Measurements from ENCODE around the gene VPS37B. TPM values are rescaled to one million over a fixed set of nuclear protein-coding genes. Genes with fewer than 3 reads are reported as not detected.

VPS37B gene
- total and polyA plus RNA-seq, 2 donors = 8.9 to 28.2 TPM

DNA sequence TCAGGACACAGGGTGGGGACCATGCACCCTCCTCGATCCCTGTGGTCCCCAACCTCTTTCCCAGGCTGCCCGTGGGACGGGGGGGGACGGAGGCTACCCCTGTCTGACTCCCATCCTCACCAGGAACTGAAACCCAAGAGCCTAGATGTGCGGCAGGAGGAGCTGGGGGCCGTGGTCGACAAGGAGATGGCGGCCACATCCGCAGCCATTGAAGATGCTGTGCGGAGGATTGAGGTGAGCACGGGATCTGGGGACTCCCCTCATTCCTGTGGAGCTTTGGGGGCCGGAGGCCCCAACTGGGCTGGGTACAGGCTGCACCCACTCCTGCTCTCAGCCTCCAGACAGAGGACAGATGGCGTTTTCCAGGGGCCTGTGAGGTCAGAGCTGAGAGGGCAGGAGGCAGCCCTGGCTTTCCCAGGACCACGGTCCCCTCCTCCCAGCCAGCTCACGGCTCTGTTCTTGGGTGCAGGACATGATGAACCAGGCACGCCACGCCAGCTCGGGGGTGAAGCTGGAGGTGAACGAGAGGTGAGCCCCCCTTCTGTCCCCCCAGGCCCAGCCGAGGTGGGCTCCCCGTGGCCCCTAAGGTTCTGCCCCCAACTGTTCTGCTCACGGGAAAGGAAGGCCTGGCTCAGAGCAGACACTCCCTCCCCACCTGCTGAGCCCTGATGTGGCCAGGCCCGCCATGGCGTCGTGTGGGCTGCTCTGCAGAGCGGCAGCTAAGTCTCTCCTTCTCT lies 36.5 kb downstream of the VPS37B start:
- Histone ChIP-seq H3K36me3 (ENCODE audit: control insufficient read depth in 2 of 2, insufficient read depth in 2 of 2, low read length in 1 of 2) (peaks cover 76 to 78% of the 10 kb centered on the region in 2 donors), H3K27ac (ENCODE audit: low read depth in 1 of 2, low read length in 1 of 2) (no peak overlapping the region), H3K4me3 (ENCODE audit: low read length in 2 of 2) (no peak overlapping the region), H3K9me3 (ENCODE audit: control insufficient read depth in 2 of 2, insufficient read depth in 1 of 2, low read length in 1 of 2) (no peaks in the 10 kb centered on the region), H3K4me1 (ENCODE audit: control insufficient read depth in 2 of 2, insufficient read depth in 2 of 2, low read length in 2 of 2) (peaks cover 2 to 15% of the 10 kb centered on the region in 2 donors), H3K27me3 (ENCODE audit: control insufficient read depth in 2 of 2, insufficient read depth in 1 of 2, low read length in 1 of 2) (no peaks in the 10 kb centered on the region)
- no peak for DNase-seq (ENCODE audit: low read depth in 6 of 9, low spot score in 9 of 9)
- 92% methylated on average over 26 of the region's 26 CpGs for WGBS

DNA sequence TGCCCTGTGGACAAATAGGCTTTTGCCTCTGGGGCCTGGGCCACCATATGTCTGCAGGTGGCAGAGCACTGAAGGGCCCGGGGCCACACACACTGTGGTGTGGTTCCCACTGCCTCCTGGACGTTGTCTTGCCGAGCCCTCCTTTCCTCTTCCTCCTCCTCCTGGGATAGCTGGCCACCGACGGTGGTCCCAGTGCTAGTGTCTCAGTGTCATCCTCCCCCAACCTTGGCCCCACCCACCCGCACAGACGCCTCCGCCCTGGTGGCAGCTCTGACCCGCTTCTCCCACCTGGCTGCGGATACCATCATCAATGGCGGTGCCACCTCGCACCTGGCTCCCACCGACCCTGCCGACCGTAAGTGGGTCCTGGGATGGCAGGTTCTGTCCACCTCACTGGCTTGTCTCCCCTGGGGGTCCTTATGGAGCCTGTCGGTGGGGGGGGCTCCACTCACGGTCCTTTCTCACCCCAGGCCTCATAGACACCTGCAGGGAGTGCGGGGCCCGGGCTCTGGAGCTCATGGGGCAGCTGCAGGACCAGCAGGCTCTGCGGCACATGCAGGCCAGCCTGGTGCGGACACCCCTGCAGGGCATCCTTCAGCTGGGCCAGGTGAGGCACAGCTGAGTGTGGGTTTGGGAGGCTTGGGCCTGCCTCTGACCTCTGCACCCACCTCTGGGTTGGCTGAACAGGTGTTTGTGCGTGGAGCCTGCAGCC lies 37.2 kb downstream of the VPS37B start:
- WGBS = 95% methylated on average over 22 of the region's 22 CpGs
- DNase-seq (ENCODE audit: low read depth in 6 of 9, low spot score in 9 of 9) = no peak
- no peaks in the 10 kb centered on the region for H3K9me3 ChIP-seq (ENCODE audit: control insufficient read depth in 2 of 2, insufficient read depth in 1 of 2, low read length in 1 of 2)
- peaks cover 2 to 15% of the 10 kb centered on the region in 2 donors for H3K4me1 ChIP-seq (ENCODE audit: control insufficient read depth in 2 of 2, insufficient read depth in 2 of 2, low read length in 2 of 2)
- no peak overlapping the region for H3K4me3 ChIP-seq (ENCODE audit: low read length in 2 of 2)
- H3K27me3 ChIP-seq (ENCODE audit: control insufficient read depth in 2 of 2, insufficient read depth in 1 of 2, low read length in 1 of 2) = no peaks in the 10 kb centered on the region
- H3K36me3 ChIP-seq (ENCODE audit: control insufficient read depth in 2 of 2, insufficient read depth in 2 of 2, low read length in 1 of 2) = peaks cover 77 to 79% of the 10 kb centered on the region in 2 donors
- no peak overlapping the region for H3K27ac ChIP-seq (ENCODE audit: low read depth in 1 of 2, low read length in 1 of 2)

DNA sequence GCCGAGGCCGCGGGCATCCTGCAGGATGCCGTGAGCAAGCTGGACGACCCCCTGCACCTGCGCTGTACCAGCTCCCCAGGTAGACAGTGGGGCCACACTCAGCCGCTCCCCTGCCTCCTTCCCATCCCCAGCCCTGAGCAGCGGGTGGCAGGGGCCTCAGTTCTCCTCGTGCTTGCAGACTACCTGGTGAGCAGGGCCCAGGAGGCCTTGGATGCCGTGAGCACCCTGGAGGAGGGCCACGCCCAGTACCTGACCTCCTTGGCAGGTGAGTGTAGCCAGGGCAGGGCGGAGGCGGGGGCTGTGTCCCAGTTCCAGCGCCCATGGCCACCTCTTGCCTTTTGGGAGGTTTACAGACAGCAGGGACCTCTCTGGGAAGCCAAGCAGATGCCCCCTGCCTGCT lies 37.8 kb downstream of the VPS37B start:
- no peaks in the 10 kb centered on the region for H3K27me3 ChIP-seq (ENCODE audit: control insufficient read depth in 2 of 2, insufficient read depth in 1 of 2, low read length in 1 of 2)
- no peak overlapping the region for H3K4me3 ChIP-seq (ENCODE audit: low read length in 2 of 2)
- peaks cover 74 to 77% of the 10 kb centered on the region in 2 donors for H3K36me3 ChIP-seq (ENCODE audit: control insufficient read depth in 2 of 2, insufficient read depth in 2 of 2, low read length in 1 of 2)
- H3K9me3 ChIP-seq (ENCODE audit: control insufficient read depth in 2 of 2, insufficient read depth in 1 of 2, low read length in 1 of 2) = no peaks in the 10 kb centered on the region
- H3K27ac ChIP-seq (ENCODE audit: low read depth in 1 of 2, low read length in 1 of 2) = no peak overlapping the region
- no peak for DNase-seq (ENCODE audit: low read depth in 6 of 9, low spot score in 9 of 9)
- 93% methylated on average over 14 of the region's 14 CpGs for WGBS
- H3K4me1 ChIP-seq (ENCODE audit: control insufficient read depth in 2 of 2, insufficient read depth in 2 of 2, low read length in 2 of 2) = peaks cover 2 to 14% of the 10 kb centered on the region in 2 donors

DNA sequence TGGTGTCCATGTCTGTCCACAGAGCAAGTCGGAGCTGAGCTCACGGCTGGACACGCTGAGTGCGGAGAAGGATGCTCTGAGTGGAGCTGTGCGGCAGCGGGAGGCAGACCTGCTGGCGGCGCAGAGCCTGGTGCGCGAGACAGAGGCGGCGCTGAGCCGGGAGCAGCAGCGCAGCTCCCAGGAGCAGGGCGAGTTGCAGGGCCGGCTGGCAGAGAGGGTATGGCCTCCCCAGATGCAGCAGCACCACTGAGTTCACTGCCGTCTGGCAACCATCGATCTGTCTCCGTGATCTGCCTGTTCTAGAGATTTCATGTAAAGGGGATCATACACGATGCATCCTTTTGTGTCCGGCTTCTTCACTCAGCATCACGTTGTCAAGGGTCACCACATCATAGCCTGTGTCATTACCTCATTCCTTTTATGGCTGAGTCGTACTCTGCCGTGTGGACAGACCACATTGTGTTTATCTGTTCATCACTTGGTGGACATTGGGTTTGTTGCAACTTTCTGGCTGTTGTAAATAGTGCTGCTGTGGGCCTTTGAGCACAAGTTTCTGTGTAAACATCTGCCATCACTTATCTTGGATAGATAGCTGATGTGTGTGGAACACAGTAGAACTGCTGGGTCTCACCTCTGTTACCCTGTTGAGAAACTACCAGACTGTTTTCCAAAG lies 38.8 kb downstream of the VPS37B start:
- no peaks in the 10 kb centered on the region for H3K9me3 ChIP-seq (ENCODE audit: control insufficient read depth in 2 of 2, insufficient read depth in 1 of 2, low read length in 1 of 2)
- no peak for DNase-seq (ENCODE audit: low read depth in 6 of 9, low spot score in 9 of 9)
- H3K27me3 ChIP-seq (ENCODE audit: control insufficient read depth in 2 of 2, insufficient read depth in 1 of 2, low read length in 1 of 2) = no peaks in the 10 kb centered on the region
- H3K4me3 ChIP-seq (ENCODE audit: low read length in 2 of 2) = no peak overlapping the region
- WGBS = 97% methylated on average over 24 of the region's 24 CpGs
- H3K4me1 ChIP-seq (ENCODE audit: control insufficient read depth in 2 of 2, insufficient read depth in 2 of 2, low read length in 2 of 2) = peaks cover 2 to 12% of the 10 kb centered on the region in 2 donors
- no peak overlapping the region for H3K27ac ChIP-seq (ENCODE audit: low read depth in 1 of 2, low read length in 1 of 2)
- H3K36me3 ChIP-seq (ENCODE audit: control insufficient read depth in 2 of 2, insufficient read depth in 2 of 2, low read length in 1 of 2) = peaks cover 70 to 71% of the 10 kb centered on the region in 2 donors

DNA sequence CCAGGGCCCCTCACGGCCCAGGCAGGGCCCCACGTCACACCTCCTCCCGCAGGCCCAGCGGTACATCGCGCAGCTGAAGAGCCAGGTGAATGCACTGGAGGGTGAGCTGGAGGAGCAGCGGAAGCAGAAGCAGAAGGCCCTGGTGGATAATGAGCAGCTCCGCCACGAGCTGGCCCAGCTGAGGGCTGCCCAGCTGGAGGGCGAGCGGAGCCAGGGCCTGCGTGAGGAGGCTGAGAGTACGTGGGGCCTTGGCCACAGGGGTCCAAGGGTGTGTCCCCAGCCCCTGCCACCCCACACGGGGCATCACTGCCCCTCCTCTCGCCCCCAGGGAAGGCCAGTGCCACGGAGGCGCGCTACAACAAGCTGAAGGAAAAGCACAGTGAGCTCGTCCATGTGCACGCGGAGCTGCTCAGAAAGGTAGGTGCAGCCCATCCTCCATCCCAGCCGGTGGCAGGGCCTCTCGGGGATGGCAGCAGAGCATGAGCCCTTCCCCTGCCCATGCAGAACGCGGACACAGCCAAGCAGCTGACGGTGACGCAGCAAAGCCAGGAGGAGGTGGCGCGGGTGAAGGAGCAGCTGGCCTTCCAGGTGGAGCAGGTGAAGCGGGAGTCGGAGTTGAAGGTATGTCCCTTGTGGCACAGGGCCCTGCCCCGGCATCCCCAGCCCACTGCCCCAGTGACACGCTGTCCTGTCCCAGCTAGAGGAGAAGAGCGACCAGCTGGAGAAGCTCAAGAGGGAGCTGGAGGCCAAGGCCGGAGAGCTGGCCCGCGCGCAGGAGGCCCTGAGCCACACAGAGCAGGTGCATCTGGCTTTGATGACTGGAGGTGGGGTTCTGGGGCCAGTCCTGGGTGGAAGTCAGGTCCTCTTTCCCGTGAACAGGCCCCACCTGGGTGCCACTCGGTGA lies 39.7 kb downstream of the VPS37B start:
- H3K27ac ChIP-seq (ENCODE audit: low read depth in 1 of 2, low read length in 1 of 2) = no peak overlapping the region
- no peaks in the 10 kb centered on the region for H3K27me3 ChIP-seq (ENCODE audit: control insufficient read depth in 2 of 2, insufficient read depth in 1 of 2, low read length in 1 of 2)
- no peak overlapping the region for H3K4me3 ChIP-seq (ENCODE audit: low read length in 2 of 2)
- WGBS = 94% methylated on average over 40 of the region's 40 CpGs
- DNase-seq (ENCODE audit: low read depth in 6 of 9, low spot score in 9 of 9) = no peak
- peaks cover 62 to 66% of the 10 kb centered on the region in 2 donors for H3K36me3 ChIP-seq (ENCODE audit: control insufficient read depth in 2 of 2, insufficient read depth in 2 of 2, low read length in 1 of 2)
- no peaks in the 10 kb centered on the region for H3K9me3 ChIP-seq (ENCODE audit: control insufficient read depth in 2 of 2, insufficient read depth in 1 of 2, low read length in 1 of 2)
- peaks cover 2 to 18% of the 10 kb centered on the region in 2 donors for H3K4me1 ChIP-seq (ENCODE audit: control insufficient read depth in 2 of 2, insufficient read depth in 2 of 2, low read length in 2 of 2)

DNA sequence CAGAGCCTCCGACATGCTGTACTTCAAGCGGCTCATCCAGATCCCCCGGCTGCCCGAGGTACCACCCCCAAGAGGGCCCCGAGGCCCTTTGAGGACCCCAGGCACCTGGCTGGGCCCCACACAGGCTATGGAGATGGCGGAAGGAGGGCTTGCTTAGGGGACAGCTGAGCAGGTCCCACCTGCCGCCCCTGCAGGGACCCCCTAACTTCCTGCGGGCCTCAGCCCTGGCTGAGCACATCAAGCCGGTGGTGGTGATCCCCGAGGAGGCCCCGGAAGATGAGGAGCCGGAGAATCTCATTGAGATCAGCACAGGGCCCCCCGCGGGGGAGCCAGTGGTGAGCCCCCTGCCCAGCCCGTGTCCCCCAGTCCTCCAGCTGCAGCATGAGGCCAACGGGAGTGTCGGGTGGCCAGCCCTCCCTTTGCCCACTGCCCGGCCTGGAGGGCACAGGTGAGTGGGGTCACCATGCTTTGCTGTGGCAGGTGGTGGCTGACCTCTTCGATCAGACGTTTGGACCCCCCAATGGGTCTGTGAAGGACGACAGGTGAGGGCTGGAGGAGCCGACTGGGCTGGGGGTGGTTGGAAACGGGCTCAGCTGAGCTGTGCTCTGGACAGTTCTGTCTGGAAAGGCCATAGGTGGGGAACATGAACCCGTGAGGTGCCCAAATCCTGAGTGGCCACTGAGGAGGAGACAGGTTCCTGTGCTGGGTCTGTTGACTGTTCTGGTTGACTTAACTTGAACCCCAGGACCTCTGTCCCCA lies 40.7 kb downstream of the VPS37B start:
- Histone ChIP-seq H3K4me3 (ENCODE audit: low read length in 2 of 2) (no peak overlapping the region), H3K36me3 (ENCODE audit: control insufficient read depth in 2 of 2, insufficient read depth in 2 of 2, low read length in 1 of 2) (peaks cover 59 to 63% of the 10 kb centered on the region in 2 donors), H3K27me3 (ENCODE audit: control insufficient read depth in 2 of 2, insufficient read depth in 1 of 2, low read length in 1 of 2) (no peaks in the 10 kb centered on the region), H3K27ac (ENCODE audit: low read depth in 1 of 2, low read length in 1 of 2) (no peak overlapping the region), H3K4me1 (ENCODE audit: control insufficient read depth in 2 of 2, insufficient read depth in 2 of 2, low read length in 2 of 2) (peaks cover under 1 to 14% of the 10 kb centered on the region in 2 donors), H3K9me3 (ENCODE audit: control insufficient read depth in 2 of 2, insufficient read depth in 1 of 2, low read length in 1 of 2) (no peaks in the 10 kb centered on the region)
- no peak for DNase-seq (ENCODE audit: low read depth in 6 of 9, low spot score in 9 of 9)
- WGBS = 97% methylated on average over 24 of the region's 24 CpGs

DNA sequence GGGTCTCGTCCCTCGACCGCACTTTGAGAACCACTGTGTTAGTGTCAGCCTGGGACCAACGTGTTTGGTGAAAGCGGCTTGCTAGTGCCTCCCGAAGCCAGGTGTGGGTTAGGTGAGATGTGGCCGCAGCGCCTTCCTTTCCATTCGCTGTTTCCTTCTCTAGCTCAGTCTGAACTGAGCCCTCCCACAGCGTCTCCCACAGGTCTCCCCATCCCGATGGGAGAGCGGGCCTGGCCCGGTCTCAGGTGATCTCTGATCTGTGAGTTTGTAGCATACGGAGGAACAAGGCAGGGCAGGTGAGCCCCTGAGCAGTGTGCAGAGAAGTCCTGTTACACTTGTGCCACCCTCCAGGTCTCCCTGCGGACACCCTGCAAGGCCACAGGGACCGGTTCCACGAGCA lies 41.4 kb downstream of the VPS37B start:
- Histone ChIP-seq H3K4me1 (ENCODE audit: control insufficient read depth in 2 of 2, insufficient read depth in 2 of 2, low read length in 2 of 2) (peaks cover 0 to 16% of the 10 kb centered on the region in 2 donors), H3K9me3 (ENCODE audit: control insufficient read depth in 2 of 2, insufficient read depth in 1 of 2, low read length in 1 of 2) (no peaks in the 10 kb centered on the region), H3K36me3 (ENCODE audit: control insufficient read depth in 2 of 2, insufficient read depth in 2 of 2, low read length in 1 of 2) (peaks cover 59 to 63% of the 10 kb centered on the region in 2 donors), H3K27me3 (ENCODE audit: control insufficient read depth in 2 of 2, insufficient read depth in 1 of 2, low read length in 1 of 2) (no peaks in the 10 kb centered on the region), H3K27ac (ENCODE audit: low read depth in 1 of 2, low read length in 1 of 2) (no peak overlapping the region), H3K4me3 (ENCODE audit: low read length in 2 of 2) (no peak overlapping the region)
- 97% methylated on average over 17 of the region's 17 CpGs for WGBS
- DNase-seq (ENCODE audit: low read depth in 6 of 9, low spot score in 9 of 9) = no peak

DNA sequence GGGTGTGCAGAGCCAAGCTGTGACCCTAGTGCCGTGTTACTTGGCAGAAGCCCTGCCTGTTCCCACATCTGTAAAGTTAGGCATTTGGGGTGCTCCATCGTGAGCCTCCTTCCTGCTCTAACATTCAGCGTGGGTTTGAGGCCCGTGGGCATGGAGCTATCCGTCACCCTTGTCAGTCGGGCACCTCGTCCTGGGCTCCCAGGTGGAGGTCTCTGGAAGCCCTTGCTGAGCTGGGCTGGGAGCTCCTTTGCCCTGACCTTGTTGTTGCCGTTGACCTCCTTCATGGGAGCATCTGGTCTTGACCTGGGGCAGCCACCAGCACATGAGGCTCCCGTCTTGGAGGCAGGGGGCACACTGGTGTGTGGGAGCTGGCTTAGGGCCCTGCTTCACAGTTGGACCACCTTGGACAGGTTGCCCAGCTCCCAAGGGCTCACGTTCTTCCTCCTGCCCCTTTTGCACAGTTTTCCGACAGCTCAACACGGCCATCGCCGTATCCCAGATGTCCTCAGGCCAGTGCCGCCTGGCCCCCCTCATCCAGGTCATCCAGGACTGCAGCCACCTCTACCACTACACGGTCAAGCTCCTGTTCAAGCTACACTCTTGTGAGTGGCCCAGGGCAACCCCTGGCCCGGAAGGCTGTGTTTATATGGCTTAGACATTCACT lies 42.2 kb downstream of the VPS37B start:
- DNase-seq (ENCODE audit: low read depth in 6 of 9, low spot score in 9 of 9) = no peak
- Histone ChIP-seq H3K4me1 (ENCODE audit: control insufficient read depth in 2 of 2, insufficient read depth in 2 of 2, low read length in 2 of 2) (peaks cover 0 to 16% of the 10 kb centered on the region in 2 donors), H3K9me3 (ENCODE audit: control insufficient read depth in 2 of 2, insufficient read depth in 1 of 2, low read length in 1 of 2) (no peaks in the 10 kb centered on the region), H3K36me3 (ENCODE audit: control insufficient read depth in 2 of 2, insufficient read depth in 2 of 2, low read length in 1 of 2) (peaks cover 57 to 61% of the 10 kb centered on the region in 2 donors), H3K27me3 (ENCODE audit: control insufficient read depth in 2 of 2, insufficient read depth in 1 of 2, low read length in 1 of 2) (no peaks in the 10 kb centered on the region), H3K4me3 (ENCODE audit: low read length in 2 of 2) (no peak overlapping the region), H3K27ac (ENCODE audit: low read depth in 1 of 2, low read length in 1 of 2) (peak overlapping the region in 1 of 2 donors; percentile 32)
- 93% methylated on average over 17 of the region's 17 CpGs for WGBS

Data from thymus (tissue), 11 donors.